NCI-H2107 treated with DMSO at 0.1 percent for 48 hours (cell line): ENCODE results near the gene MAD1L1.
"Not testable (repeated sequence)": the region's sequence is repeated elsewhere in the genome, so short reads cannot be mapped to it uniquely, and the experiment has no call there.

Experiments
- DNase-seq: peaks from one replicate; lab custom pipeline; 2025; ENCODE audit not compliant: unreplicated experiment; lab: John Stamatoyannopoulos, UW

The MAD1L1 gene

GRCh38 chr7:1873857-1874589, 358.7 kb downstream of the MAD1L1 start:
- no peak for DNase-seq

GRCh38 chr7:1873421-1873820, 359.3 kb downstream of the MAD1L1 start:
- no peak for DNase-seq

- no peak for DNase-seq
Measured at GRCh38 chr7:1873070-1873405, 359.7 kb downstream of the MAD1L1 start.

DNA sequence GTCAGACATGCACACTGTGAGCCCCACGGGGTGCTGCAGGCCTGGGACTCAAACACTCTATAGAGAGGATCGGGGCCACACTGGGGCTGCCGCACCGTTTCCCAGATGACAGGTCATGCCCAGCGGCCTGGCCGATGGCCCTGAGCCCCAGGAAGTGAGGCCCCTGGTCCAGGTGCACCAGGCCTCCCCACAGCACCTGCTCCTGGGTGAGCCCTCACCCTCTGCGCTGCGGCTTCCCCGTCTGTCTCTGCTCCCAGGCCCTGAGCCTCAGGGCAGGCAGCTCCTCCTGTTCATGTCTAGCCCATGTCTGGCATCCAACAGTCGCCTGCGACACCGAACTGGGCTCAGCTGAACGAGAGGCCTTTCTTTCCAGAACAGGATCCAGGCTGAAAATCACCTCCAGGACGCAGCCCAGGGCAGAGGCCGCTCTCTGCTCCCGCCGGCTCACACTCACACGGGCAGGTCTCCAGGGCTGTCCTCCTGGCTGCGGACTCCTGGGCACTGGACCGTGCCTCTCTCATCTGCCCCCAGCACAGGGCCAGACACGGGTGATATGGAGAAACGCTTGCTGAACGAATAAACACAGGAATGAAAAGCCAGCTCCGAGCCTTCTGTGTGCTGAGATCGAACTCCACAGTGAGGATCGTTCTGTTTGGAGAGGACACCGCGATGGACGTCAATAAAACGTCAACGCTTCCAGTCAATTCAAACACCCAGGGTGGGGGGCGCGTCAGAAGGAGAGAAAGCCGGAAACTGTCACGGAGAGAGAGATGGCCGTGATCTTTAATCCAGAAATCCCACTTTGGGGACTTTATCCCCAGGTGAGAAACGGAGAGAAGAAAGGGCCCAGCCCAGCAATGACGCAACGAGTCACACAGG, 360.3 kb downstream of the MAD1L1 start:
- DNase-seq, result no peak

GRCh38 chr7:1869452-1870130, 363.2 kb downstream of the MAD1L1 start:
- no peak for DNase-seq

- DNase-seq, result no peak
Measured at GRCh38 chr7:1868516-1869165, 364.1 kb downstream of the MAD1L1 start.

DNA sequence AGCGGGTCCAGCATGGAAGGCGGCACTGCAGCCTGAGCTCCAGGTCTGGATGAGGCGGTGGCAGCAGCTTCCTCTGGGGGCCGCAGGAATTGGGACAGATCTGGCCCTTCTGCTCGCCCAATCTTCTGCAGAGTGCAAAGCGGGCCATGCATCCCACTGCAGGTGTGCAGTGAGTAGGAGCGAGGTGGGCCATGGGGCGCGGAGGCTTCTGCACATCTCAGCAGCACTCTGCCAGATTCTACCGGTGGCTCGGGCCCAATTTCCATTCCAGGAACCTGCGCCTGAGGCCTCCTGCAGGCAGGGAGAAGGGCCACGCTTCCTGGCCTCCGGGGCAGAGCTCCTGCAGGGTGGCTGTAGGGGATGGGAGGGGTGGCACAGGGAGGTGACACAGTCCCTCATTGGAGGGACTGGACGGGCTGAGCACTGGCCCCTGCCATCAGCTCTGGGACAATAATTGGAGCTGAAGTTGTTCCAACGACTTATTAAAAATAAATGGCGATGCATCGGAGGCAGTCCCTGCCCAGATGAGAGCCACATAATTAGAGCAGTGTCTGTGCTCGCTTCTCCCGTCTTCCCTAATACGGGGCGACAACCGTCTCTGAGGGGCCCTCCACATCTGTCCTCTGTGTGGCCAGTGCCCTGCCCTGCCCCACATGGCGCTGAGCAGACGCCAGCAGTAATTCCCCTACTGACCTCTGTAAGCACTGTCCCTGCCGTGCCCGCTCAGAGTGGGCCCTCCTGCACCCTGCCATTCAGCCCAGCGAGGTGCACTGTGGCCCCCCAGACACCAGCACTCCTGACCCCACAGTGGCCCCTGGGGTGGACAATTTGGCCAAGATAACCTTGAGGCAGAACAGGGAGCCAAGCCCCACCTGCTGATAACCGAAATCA, 365.1 kb downstream of the MAD1L1 start:
- DNase-seq, result no peak

- no peak for DNase-seq
Measured at GRCh38 chr7:1866601-1867000, 366.1 kb downstream of the MAD1L1 start.

GRCh38 chr7:1865571-1866255, 367.0 kb downstream of the MAD1L1 start:
- no peak for DNase-seq

DNA sequence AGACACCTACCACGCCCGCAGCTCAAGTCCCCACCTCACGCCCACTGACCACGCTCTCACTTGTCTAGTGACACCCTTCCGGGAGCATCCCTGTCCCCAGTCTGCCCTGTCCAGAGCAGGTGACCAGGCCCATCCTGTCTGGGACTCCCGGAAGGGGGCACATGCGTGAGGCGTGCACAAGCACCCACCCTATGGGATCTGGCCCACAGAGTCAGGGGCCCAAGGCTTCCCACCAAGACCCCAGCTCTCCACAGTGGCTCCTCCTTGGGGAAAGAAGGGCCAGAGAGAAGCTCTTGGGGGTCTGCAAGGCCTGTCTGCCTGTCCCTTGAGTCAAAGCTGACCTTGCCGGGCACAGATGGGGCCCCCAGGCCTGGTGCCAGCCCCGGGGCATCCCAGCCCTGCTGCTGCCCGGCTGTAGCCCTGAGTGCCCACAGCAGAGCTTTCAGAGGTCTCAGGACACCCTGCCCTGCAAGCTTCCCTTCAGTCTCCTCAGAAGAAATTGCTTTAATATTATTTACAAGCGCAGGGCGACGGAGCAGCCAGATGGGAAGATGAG, 367.7 kb downstream of the MAD1L1 start:
- no peak for DNase-seq

GRCh38 chr7:1864161-1864940, 368.4 kb downstream of the MAD1L1 start:
- no peak for DNase-seq

DNA sequence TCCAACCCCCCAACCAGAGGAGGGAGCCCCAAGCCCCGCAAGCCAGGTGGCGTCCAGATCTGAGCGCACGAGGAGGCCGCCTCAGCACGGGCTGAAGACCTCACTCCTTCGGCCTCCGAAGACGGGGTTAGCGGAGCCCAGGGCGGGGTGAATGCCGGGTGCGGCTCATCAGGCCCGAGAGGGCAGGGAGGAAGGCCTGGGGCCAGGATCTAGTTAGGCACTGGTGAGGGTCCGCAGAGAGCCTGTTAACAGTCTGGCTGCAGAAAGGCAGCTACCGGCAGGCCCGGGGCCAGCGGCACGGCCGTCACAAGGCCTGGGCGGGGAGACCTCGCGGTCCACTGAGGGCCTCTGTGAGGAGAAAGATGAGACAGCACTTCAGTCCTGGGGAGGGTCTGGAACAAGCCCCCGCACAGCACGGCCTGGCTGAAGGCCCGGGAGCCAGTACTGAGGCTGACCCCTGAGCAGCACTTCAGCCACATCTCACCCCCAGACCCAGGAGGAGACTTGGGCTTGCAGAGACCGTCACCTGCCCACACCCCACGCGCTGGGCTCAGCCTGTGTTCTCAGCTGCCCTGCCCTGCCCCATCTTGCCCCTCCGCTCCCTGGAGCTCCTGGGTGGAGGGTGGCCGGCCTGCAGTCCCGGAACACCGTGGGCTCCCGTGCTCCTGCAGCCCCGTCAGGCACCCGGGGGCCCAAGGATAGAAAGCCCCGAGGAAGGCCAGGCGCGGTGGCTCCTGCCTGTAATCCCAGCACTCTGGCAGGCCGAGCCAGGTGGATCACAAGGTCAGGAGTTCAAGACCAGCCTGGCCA, 369.4 kb downstream of the MAD1L1 start:
- no peak for DNase-seq

DNA sequence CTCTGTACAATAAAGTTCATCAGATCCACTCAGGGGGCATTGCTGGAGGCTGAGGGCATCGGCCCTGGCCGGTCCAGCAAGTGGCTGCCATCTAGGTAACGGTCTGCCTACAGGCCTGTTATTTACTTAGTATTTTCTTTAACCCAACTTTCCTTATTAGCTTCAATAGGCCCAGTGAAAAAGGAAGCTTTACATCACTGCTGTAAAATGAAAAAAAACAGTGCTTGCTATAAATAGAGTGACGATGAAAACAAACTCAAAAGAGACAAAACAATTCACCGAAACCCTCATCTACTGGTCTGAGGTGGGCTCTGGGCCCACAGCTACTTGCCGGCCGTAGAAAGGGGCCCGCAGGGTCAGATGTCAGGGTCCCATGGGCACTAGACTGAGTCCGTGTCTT, 370.2 kb downstream of the MAD1L1 start:
- DNase-seq, result no peak

DNA sequence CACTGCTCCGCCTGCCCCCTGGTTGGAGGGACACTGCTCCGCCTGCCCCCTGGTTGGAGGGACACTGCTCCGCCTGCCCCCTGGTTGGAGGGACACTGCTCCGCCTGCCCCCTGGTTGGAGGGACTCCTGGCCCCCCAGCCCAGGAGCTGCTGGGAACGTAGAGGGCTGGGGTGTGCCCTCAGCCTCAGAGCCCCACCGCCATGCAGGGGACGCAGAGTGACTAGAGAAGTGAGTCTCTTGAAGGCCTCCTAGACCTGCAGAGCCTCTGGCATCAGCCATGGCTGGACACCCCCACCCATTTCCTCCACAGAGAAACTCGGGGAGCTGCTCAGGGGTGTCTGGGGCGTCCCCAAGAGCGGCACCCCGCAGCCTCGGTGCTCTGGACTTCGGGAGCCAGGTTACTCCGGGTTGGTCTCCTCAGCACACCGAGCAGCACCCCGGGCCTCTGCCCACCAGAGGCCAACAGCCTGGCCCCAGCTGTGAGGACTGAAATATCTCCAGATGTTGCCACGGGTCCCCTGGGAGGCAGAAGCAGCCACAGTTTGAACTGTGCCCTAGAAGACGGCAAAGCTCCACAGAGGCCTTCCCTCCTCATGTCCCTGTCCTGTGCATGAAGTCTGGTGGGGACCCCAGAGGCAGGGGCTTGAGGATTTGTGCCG, 370.8 kb downstream of the MAD1L1 start:
- no peak for DNase-seq

DNA sequence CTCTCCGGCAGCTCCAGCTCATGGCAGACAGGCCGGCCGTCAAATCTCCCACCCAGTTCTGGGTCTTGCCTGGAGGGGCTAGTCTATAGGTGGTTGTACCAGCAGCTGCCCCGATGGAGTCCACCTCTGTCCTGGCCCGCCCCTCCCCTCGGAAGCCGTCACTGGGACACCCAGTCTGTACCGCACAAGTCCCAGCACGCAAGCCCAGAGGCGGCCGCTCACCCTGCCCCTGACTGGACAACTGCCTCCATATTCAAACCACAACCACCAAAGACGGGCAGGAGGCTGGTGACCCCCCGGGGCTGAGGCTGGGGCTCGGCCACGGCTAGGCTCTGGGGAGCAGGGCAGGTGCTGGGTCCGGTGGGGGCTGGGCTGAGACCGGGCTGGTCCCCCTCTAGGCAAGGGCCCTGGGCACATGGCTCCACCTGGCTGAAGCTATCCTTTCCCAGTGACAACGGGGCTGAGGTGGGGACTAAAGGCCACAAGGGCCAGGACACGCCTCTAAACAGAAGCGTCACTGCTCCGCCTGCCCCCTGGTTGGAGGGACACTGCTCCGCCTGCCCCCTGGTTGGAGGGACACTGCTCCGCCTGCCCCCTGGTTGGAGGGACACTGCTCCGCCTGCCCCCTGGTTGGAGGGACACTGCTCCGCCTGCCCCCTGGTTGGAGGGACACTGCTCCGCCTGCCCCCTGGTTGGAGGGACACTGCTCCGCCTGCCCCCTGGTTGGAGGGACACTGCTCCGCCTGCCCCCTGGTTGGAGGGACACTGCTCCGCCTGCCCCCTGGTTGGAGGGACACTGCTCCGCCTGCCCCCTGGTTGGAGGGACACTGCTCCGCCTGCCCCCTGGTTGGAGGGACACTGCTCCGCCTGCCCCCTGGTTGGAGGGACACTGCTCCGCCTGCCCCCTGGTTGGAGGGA, 371.6 kb downstream of the MAD1L1 start:
- not testable (repeated sequence) for DNase-seq
